ENCODE measurements around the gene ZNF326.

Gene ZNF326

GRCh38 chr1:90067194-90067931, 72.5 kb downstream of the ZNF326 start:
- DNase-seq = no peak
- H3K9me3 ChIP-seq = no peaks in the 10 kb centered on the region
- no peak overlapping the region for H3K4me3 ChIP-seq (ENCODE audit: low read depth, low read length)
- H3K4me1 ChIP-seq = no peaks in the 10 kb centered on the region
- TF ChIP-seq CTCF (IDR thresholded peaks at IDR 0.05; ENCODE audit: low read depth, low read length) = no peak
- H3K36me3 ChIP-seq = no peaks in the 10 kb centered on the region
- no peaks in the 10 kb centered on the region for H3K27me3 ChIP-seq

- no peak overlapping the region for H3K4me3 ChIP-seq (ENCODE audit: low read depth, low read length)
These were observed 73.8 kb downstream of the ZNF326 start for GRCh38 chr1:90068611-90069280.

GRCh38 chr1:90074137-90074536, 79.2 kb downstream of the ZNF326 start:
- DNase-seq = no peak
- Histone ChIP-seq H3K36me3 (no peaks in the 10 kb centered on the region), H3K27me3 (no peaks in the 10 kb centered on the region), H3K9me3 (no peaks in the 10 kb centered on the region), H3K4me3 (ENCODE audit: low read depth, low read length) (no peak overlapping the region), H3K4me1 (no peaks in the 10 kb centered on the region)
- TF ChIP-seq CTCF (IDR thresholded peaks at IDR 0.05; ENCODE audit: low read depth, low read length) = no peak

More at GRCh38 chr1:90068611-90069280, 73.8 kb downstream of the ZNF326 start:
- no peaks in the 10 kb centered on the region for H3K4me1 ChIP-seq
- H3K9me3 ChIP-seq = no peaks in the 10 kb centered on the region
- no peak for TF ChIP-seq CTCF (IDR thresholded peaks at IDR 0.05; ENCODE audit: low read depth, low read length)
- no peak for DNase-seq
- H3K36me3 ChIP-seq = no peaks in the 10 kb centered on the region
- H3K27me3 ChIP-seq = no peaks in the 10 kb centered on the region

- DNase-seq = no peak
- no peak for TF ChIP-seq CTCF (IDR thresholded peaks at IDR 0.05; ENCODE audit: low read depth, low read length)
- H3K4me1 ChIP-seq = no peaks in the 10 kb centered on the region
- H3K27me3 ChIP-seq = no peaks in the 10 kb centered on the region
- no peak overlapping the region for H3K4me3 ChIP-seq (ENCODE audit: low read depth, low read length)
- no peaks in the 10 kb centered on the region for H3K36me3 ChIP-seq
- no peaks in the 10 kb centered on the region for H3K9me3 ChIP-seq
These were observed 79.7 kb downstream of the ZNF326 start for GRCh38 chr1:90074566-90074965.

GRCh38 chr1:90074970-90075391, 80.1 kb downstream of the ZNF326 start:
- Histone ChIP-seq H3K4me3 (ENCODE audit: low read depth, low read length) (no peak overlapping the region), H3K4me1 (no peaks in the 10 kb centered on the region), H3K36me3 (no peaks in the 10 kb centered on the region), H3K27me3 (no peaks in the 10 kb centered on the region), H3K9me3 (no peaks in the 10 kb centered on the region)
- TF ChIP-seq CTCF (IDR thresholded peaks at IDR 0.05; ENCODE audit: low read depth, low read length) = no peak
- no peak for DNase-seq

- H3K9me3 ChIP-seq = no peaks in the 10 kb centered on the region
- 0 out of 2 replicates have a peak, but pooled peaks cover 5% of the 10 kb centered on the region for H3K27me3 ChIP-seq
- H3K4me3 ChIP-seq (ENCODE audit: low read depth, low read length) = no peak overlapping the region
- H3K4me1 ChIP-seq = no peaks in the 10 kb centered on the region
- DNase-seq = no peak
- TF ChIP-seq CTCF (IDR thresholded peaks at IDR 0.05; ENCODE audit: low read depth, low read length) = no peak
- no peaks in the 10 kb centered on the region for H3K36me3 ChIP-seq
These were observed 89.1 kb downstream of the ZNF326 start for GRCh38 chr1:90083995-90084394.
